Measurements from ENCODE around the gene RHOT2. TPM values are rescaled to one million over a fixed set of nuclear protein-coding genes. Genes with fewer than 3 reads are reported as not detected.

RHOT2 gene
- total and polyA plus RNA-seq, 9 of the 15 experiments (the other 6 are each of a cell fraction or from before 2014, with no cell fraction given): 5.0 to 373 (median 112) TPM

GRCh38 chr16:695355-696089 is 27.6 kb downstream of the RHOT2 start (continued):
- TF ChIP-seq MGA (IDR thresholded peaks at IDR 0.05): peak; percentile 97
- no peak for TF ChIP-seq ATF3 (IDR thresholded peaks at IDR 0.05)
- TF ChIP-seq ATF3 (CRISPR knock-in tag; conservative IDR thresholded peaks at IDR 0.05): no peak
- TF ChIP-seq E2F1 (CRISPR knock-in tag; IDR thresholded peaks at IDR 0.05): peak; percentile 62; the same call in 1 of the 2 replicates
- no peak for TF ChIP-seq ZNF165 (CRISPR knock-in tag; IDR thresholded peaks at IDR 0.05; ENCODE audit: borderline replicate concordance)
- TF ChIP-seq RBM39 (optimal IDR thresholded peaks at IDR 0.05; ENCODE audit: low read depth, low read length): no peak
- peak; percentile 58; the same call in 1 of the 2 replicates for TF ChIP-seq ZBTB33 (CRISPR knock-in tag; IDR thresholded peaks at IDR 0.05)
- no peak for TF ChIP-seq NBN (IDR thresholded peaks at IDR 0.05; ENCODE audit: low read depth)
- no peak for TF ChIP-seq ZFP30 (CRISPR knock-in tag; IDR thresholded peaks at IDR 0.05; ENCODE audit: borderline replicate concordance)
- TF ChIP-seq KLF16 (IDR thresholded peaks at IDR 0.05): no peak

Measured in K562 (cell line).